WERI-Rb-1 (cell line): ENCODE data around the gene KLHL6.
"Not testable (repeated sequence)": the region's sequence is repeated elsewhere in the genome, so short reads cannot be mapped to it uniquely, and the experiment has no call there.

ENCODE experiments used
- DNase-seq: peaks from one replicate; pipeline ENCODE4 v3.0.0-alpha.2; 2020
- H3K27ac ChIP-seq: fragments of 250-450 bp; sonication (Bioruptor Pico); 2 replicates; pipeline ENCODE4 v1.5.1; 2020; ENCODE audit warnings: mild to moderate bottlenecking, moderate library complexity
- H3K27me3 ChIP-seq: fragments of 250-450 bp; sonication (Bioruptor Pico); 2 replicates; pipeline ENCODE4 v1.5.1; 2021; ENCODE audit warnings: mild to moderate bottlenecking, low read depth, moderate library complexity; ENCODE audit not compliant: insufficient read depth, severe bottlenecking
- H3K36me3 ChIP-seq: fragments of 250-450 bp; sonication (Bioruptor Pico); 2 replicates; pipeline ENCODE4 v1.5.1; 2020; ENCODE audit warnings: mild to moderate bottlenecking, moderate library complexity
- H3K4me3 ChIP-seq: 2 replicates; pipeline ENCODE4 v1.5.1; 2011; ENCODE audit warnings: low read depth, mild to moderate bottlenecking, control low read depth, low read length
- H3K9me3 ChIP-seq: fragments of 250-450 bp; sonication (Bioruptor Pico); 2 replicates; pipeline ENCODE4 v1.5.1; 2021; ENCODE audit warnings: mild to moderate bottlenecking, moderate library complexity; ENCODE audit not compliant: severe bottlenecking
- CTCF ChIP-seq: IDR thresholded peaks from 2 replicates; pipeline ENCODE4 v1.5.1; 2011; ENCODE audit warnings: low read depth, mild to moderate bottlenecking, control low read depth, inconsistent platforms, low read length

The KLHL6 gene

GRCh38 chr3:183576487-183577107 is 21.1 kb upstream of the KLHL6 start:
- Histone ChIP-seq H3K27ac (no peak overlapping the region), H3K27me3 (no peaks in the 10 kb centered on the region), H3K36me3 (no peaks in the 10 kb centered on the region), H3K9me3 (no peaks in the 10 kb centered on the region), H3K4me3 (no peak overlapping the region)
- no peak for DNase-seq
- no peak for TF ChIP-seq CTCF

- Histone ChIP-seq H3K4me3 (no peak overlapping the region), H3K27ac (no peak overlapping the region), H3K36me3 (no peaks in the 10 kb centered on the region), H3K9me3 (no peaks in the 10 kb centered on the region), H3K27me3 (no peaks in the 10 kb centered on the region)
- no peak for TF ChIP-seq CTCF
- DNase-seq, result no peak
These were observed 17.4 kb upstream of the KLHL6 start for GRCh38 chr3:183572935-183573334.

- not testable (repeated sequence) for H3K27ac ChIP-seq, H3K9me3 ChIP-seq, H3K4me3 ChIP-seq, H3K36me3 ChIP-seq, H3K27me3 ChIP-seq, DNase-seq
These were observed 14.7 kb upstream of the KLHL6 start for GRCh38 chr3:183570191-183570590.

DNA sequence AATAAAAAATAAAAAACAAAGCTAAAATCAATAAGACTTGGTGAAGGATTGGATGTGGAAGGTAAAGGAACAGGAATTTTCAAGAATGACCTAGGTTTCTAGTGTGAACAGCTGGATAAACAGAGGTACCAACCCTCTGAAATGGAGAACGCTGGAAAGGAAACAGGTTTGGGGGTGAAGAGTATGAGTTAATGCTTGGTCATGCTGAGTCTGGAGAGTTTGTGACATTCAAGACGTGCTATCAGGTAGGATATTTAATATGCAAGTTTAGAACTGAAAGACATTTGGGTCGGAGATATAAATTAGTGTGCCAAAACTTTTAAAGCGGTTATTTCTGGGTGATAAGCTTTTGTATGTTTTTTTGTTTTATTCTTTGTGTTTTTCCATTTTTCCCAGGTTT is 11.4 kb upstream of the KLHL6 start:
- Histone ChIP-seq H3K36me3 (no peaks in the 10 kb centered on the region), H3K27me3 (no peaks in the 10 kb centered on the region), H3K4me3 (no peak overlapping the region), H3K27ac (no peak overlapping the region), H3K9me3 (no peaks in the 10 kb centered on the region)
- TF ChIP-seq CTCF, result no peak
- no peak for DNase-seq

GRCh38 chr3:183564046-183564445 is 8.5 kb upstream of the KLHL6 start:
- no peak overlapping the region for H3K27ac ChIP-seq
- H3K36me3 ChIP-seq, result no peaks in the 10 kb centered on the region
- H3K4me3 ChIP-seq, result no peak overlapping the region

DNA sequence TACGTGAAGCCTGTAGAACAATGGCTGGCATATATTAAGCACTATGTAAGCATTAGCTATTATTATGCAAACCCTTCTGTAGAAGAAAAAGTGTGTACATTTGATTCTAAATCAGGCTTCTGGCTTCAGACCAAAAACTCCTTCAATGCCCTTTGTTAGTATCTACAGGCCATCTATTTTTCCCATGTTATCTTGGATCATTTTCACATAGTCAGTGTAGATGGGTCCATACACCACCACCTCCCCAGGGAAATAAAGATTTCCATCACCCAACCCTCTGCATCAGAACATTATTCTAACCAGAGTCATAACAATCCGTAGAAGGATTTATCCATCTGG is 8.0 kb upstream of the KLHL6 start:
- Histone ChIP-seq H3K36me3 (no peaks in the 10 kb centered on the region), H3K4me3 (no peak overlapping the region), H3K27me3 (no peaks in the 10 kb centered on the region), H3K27ac (no peak overlapping the region), H3K9me3 (no peaks in the 10 kb centered on the region)
- no peak for TF ChIP-seq CTCF
- DNase-seq, result no peak

More at GRCh38 chr3:183564046-183564445, 8.5 kb upstream of the KLHL6 start:
- TF ChIP-seq CTCF, result no peak
- no peak for DNase-seq
- no peaks in the 10 kb centered on the region for H3K27me3 ChIP-seq
- no peaks in the 10 kb centered on the region for H3K9me3 ChIP-seq
